Progenitor cell of endocrine pancreas (in vitro differentiated cells): ENCODE data around the gene C6orf120. TPM values are rescaled to one million over a fixed set of nuclear protein-coding genes. Genes with fewer than 3 reads are reported as not detected.

Source experiments
- DNase-seq: peaks from one replicate; pipeline ENCODE4 v3.0.0; 2021; ENCODE audit warnings: low spot score; ENCODE audit not compliant: unreplicated experiment
- H3K27ac Mint-ChIP-seq: 2 replicates; pipeline ENCODE4 v1.8.0; 2021; ENCODE audit warnings: mild to moderate bottlenecking, moderate library complexity, mixed read lengths
- H3K27me3 Mint-ChIP-seq: 2 replicates; pipeline ENCODE4 v1.8.0; 2021; ENCODE audit warnings: mixed read lengths
- H3K36me3 Mint-ChIP-seq: 2 replicates; pipeline ENCODE4 v1.8.0; 2022; ENCODE audit warnings: mixed read lengths; ENCODE audit not compliant: insufficient read depth
- H3K4me1 Mint-ChIP-seq: 2 replicates; pipeline ENCODE4 v1.8.0; 2021; ENCODE audit warnings: low read depth, mixed read lengths
- H3K4me3 Mint-ChIP-seq: 2 replicates; pipeline ENCODE4 v1.8.0; 2021; ENCODE audit warnings: low read depth, mild to moderate bottlenecking, moderate library complexity, mixed read lengths
- H3K9me3 Mint-ChIP-seq: 2 replicates; pipeline ENCODE4 v1.8.0; 2021; ENCODE audit warnings: low read depth, mixed read lengths
- total RNA-seq: library from RNA; stranded (reverse); gene quantifications from 2 replicates; pipeline ENCODE4 v1.2.1, GENCODE V29; 2021
- TF ChIP-seq, protein P1 (sequence below): fragments of 200-600 bp; sonication (generic); IDR thresholded peaks from one replicate; pipeline ENCODE4 v1.5.0; 2021; ENCODE audit warnings: antibody characterized with exemption, mild to moderate bottlenecking; ENCODE audit not compliant: unreplicated experiment

Gene C6orf120
- total RNA-seq, 1 donor from 2014 or later: 25.3 TPM

DNA sequence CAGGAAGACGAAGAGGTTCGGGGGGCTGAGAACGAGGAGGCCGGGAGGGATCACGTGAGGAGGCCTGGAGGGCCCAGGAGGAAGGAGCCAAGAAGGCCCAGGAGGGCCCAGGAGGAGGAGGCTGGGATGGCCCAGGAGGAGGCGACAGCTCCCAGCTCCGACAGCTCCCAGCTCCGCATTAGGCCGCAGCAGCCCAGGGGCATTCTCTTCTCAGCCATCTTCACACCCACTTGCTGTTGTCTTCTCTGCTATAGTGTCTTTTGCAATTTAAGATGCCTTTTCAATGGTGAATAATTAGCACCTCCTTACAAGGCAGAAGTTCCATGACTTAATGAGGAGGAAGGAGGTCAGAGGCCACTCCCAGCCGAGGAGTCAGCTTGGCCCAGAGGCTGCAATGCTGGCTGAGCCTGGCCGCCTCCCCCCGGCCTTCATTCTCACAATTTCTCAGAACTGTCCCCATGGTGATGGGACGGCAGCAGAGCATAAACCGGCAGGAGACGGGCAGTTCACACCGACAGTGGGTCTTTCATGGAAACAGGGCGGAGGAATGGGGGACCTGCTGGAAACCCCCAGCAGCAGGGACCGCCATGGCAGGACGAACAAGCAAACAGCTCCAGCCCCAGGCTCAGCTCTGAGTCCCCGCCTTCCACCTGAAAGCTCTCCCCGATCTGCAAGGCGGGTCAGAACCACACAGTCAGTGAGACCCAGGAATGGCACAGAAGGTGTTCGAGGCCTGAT, 45.2 kb upstream of the C6orf120 start:
- TF ChIP-seq, protein P1, sequence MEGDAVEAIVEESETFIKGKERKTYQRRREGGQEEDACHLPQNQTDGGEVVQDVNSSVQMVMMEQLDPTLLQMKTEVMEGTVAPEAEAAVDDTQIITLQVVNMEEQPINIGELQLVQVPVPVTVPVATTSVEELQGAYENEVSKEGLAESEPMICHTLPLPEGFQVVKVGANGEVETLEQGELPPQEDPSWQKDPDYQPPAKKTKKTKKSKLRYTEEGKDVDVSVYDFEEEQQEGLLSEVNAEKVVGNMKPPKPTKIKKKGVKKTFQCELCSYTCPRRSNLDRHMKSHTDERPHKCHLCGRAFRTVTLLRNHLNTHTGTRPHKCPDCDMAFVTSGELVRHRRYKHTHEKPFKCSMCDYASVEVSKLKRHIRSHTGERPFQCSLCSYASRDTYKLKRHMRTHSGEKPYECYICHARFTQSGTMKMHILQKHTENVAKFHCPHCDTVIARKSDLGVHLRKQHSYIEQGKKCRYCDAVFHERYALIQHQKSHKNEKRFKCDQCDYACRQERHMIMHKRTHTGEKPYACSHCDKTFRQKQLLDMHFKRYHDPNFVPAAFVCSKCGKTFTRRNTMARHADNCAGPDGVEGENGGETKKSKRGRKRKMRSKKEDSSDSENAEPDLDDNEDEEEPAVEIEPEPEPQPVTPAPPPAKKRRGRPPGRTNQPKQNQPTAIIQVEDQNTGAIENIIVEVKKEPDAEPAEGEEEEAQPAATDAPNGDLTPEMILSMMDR: no peak
- no peak for DNase-seq
- Mint-ChIP-seq H3K27ac (no peak overlapping the region), H3K9me3 (no peaks in the 10 kb centered on the region), H3K4me1 (peaks cover 4% of the 10 kb centered on the region), H3K36me3 (peaks cover 25% of the 10 kb centered on the region), H3K4me3 (no peak overlapping the region), H3K27me3 (no peaks in the 10 kb centered on the region)

DNA sequence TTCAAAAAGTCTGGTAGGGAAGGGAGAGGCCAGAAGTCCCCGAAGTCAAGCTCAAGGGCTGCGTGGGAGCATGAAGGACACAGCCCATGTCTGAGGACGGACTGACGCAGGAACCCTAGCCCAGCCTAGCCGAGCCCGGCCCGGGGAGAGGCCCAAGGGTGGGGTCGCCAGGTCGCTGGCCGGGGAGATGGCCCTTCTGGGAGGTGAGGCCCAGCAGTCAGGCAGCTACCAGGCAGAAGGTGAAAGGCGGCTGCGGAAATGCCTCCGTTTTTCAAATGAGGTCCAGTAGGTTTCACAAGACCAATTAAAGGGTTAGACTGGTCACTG, 44.7 kb upstream of the C6orf120 start:
- no peak overlapping the region for H3K27ac Mint-ChIP-seq
- DNase-seq: no peak
- peaks cover 4% of the 10 kb centered on the region for H3K4me1 Mint-ChIP-seq
- H3K4me3 Mint-ChIP-seq: no peak overlapping the region
- H3K36me3 Mint-ChIP-seq: peaks cover 23% of the 10 kb centered on the region
- H3K9me3 Mint-ChIP-seq: no peaks in the 10 kb centered on the region
- TF ChIP-seq, protein P1: no peak
- H3K27me3 Mint-ChIP-seq: no peaks in the 10 kb centered on the region

DNA sequence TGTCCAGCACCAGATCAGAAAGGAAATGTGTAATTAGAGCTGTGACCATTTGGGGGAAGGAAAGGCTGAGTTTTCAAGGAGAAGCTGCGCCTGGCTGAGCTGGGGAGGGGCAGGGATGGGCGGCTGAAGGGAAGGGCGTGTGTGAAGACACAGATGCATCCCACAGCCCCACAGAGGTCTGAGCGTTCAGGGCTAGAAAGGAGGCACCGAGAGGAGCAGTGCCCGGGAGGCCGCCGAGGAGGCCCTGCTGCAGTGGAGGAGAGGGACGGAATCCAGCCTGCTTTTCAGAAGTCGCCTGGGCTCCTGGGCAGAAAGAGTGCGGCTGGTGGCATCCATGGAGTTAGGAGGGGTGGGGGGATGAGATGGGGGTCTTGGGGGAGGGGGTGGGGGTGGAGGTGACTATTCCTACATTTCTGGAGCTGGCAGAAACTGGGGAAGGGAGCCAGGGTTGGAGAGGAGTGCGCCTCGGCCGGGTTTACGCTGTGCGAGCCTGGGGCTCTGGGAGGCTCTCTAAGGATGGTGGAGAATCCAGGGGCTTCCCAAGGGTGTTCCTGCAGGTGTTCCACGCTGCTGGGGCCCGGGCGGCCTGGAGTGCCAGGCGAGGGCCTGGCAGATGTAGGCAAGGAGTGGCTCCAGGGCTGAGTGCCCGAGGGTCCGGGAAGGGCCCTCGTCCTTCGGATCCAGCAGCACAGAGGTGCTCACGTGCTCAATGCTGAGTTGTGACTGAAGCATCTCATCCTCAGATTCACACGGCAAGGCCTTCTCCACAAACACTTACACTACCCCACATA, 41.9 kb upstream of the C6orf120 start:
- no peaks in the 10 kb centered on the region for H3K27me3 Mint-ChIP-seq
- peaks cover 3% of the 10 kb centered on the region for H3K4me1 Mint-ChIP-seq
- no peak overlapping the region for H3K27ac Mint-ChIP-seq
- no peaks in the 10 kb centered on the region for H3K9me3 Mint-ChIP-seq
- no peak for DNase-seq
- H3K36me3 Mint-ChIP-seq: peaks cover 28% of the 10 kb centered on the region
- TF ChIP-seq, protein P1: no peak
- H3K4me3 Mint-ChIP-seq: no peak overlapping the region

DNA sequence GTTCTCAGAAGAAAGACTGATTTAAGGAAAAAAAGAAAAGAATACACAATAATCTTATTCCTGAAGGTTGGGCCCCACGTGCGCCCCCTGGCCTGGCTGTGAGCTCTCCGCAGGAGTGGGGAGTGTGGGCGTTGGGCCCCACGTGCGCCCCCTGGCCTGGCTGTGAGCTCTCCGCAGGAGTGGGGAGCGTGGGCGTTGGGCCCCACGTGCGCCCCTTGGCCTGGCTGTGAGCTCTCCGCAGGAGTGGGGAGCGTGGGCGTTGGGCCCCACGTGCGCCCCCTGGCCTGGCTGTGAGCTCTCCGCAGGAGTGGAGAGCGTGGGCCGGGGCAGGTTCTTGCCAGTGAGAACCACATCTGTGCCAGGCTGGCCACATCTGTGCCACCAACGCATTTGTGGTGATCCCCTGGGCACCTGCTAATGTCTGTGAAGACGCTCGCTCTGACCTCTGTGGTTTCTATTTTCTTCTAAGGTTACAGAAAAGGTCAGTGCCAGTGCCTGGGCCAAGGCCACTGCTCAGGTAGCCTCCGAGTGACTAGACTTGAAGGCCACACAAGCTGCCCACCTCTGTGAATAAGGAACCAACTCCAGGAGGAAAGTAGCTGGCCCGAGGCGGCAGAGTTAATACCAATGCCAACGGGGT, 41.1 kb upstream of the C6orf120 start:
- Mint-ChIP-seq H3K27ac (no peak overlapping the region), H3K4me3 (no peak overlapping the region), H3K9me3 (no peaks in the 10 kb centered on the region), H3K36me3 (peaks cover 24% of the 10 kb centered on the region), H3K4me1 (no peaks in the 10 kb centered on the region), H3K27me3 (no peaks in the 10 kb centered on the region)
- DNase-seq: no peak
- TF ChIP-seq, protein P1: no peak

DNA sequence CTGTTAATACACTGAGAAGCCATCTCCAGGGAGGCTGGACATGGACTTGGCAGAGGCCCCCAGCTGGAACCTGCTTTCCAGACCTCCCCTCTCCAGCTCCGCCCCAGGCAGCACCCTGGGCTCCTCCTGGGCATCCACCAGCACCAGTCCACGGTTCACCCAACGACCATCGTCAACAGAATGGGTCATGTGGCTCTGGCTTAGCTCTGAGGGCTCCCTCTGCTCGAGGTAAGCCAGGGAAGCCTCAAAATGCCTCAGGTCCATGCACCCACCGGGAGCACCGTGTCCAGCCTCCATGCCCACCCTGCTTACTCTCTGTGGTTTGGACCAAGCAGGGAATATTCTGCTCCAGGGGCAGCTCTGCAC, 40.6 kb upstream of the C6orf120 start:
- no peaks in the 10 kb centered on the region for H3K4me1 Mint-ChIP-seq
- DNase-seq: no peak
- H3K27me3 Mint-ChIP-seq: no peaks in the 10 kb centered on the region
- H3K27ac Mint-ChIP-seq: no peak overlapping the region
- no peak overlapping the region for H3K4me3 Mint-ChIP-seq
- TF ChIP-seq, protein P1: no peak
- peaks cover 23% of the 10 kb centered on the region for H3K36me3 Mint-ChIP-seq
- no peaks in the 10 kb centered on the region for H3K9me3 Mint-ChIP-seq
